ENCODE data around the gene PXMP4.

Gene PXMP4

GRCh38 chr20:33671573-33672288 lies 48.4 kb downstream of the PXMP4 start:
- Mint-ChIP-seq H3K4me3 (no peak overlapping the region), H3K4me1 (ENCODE audit: low read depth in 2 of 2) (peaks cover 29 to 31% of the 10 kb centered on the region in 2 donors), H3K27me3 (no peaks in the 10 kb centered on the region), H3K9me3 (no peaks in the 10 kb centered on the region), H3K27ac (peak overlapping the region in 1 of 2 donors; percentile 91), H3K36me3 (ENCODE audit: insufficient read depth) (peaks cover 6% of the 10 kb centered on the region)
- ATAC-seq (replicated peaks) (no peak), DNase-seq (no peak)

DNA sequence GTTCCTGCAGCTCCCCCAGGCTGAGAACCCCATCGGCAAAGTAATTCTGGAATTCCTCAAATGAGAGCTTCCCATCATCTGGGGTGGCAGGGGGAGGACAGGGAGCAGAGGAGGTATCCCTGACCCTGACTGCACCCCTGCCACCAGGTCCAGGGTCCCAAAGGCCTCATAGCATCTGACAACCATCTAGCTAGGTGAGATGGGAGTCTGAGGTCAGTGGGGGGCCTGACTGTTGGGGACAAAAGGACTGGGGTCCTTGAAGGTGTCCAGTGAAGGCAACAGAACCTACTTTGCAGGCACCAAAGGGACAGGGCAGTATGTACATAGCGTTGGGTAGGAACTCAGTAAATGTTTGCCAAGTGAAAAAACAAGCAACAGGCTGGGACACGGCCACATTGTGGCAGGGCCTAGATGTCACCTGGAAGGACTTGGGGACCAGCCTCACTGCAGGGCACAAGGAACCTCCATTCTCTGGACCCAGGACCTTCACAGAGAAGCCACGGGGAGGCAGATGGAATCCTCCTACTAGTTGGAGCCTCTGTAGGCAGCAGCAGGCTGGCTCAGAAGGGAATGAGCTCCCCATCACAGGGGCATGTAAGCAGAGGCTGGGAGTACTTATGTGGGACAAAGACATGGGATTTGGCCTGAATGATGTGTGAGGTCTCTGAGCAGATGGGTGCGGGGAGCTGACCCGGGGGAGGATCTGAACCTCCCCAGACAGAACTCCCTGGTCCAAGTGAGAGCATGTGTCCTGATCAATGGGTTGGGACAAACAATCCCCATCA lies 49.2 kb downstream of the PXMP4 start:
- Mint-ChIP-seq H3K4me1 (ENCODE audit: low read depth in 2 of 2) (peaks cover 33 to 38% of the 10 kb centered on the region in 2 donors), H3K36me3 (ENCODE audit: insufficient read depth) (peaks cover 10% of the 10 kb centered on the region), H3K27ac (peak overlapping the region; percentile 58 to 91), H3K9me3 (no peaks in the 10 kb centered on the region), H3K4me3 (no peak overlapping the region), H3K27me3 (no peaks in the 10 kb centered on the region)
- ATAC-seq (replicated peaks) (no peak), DNase-seq (no peak)

DNA sequence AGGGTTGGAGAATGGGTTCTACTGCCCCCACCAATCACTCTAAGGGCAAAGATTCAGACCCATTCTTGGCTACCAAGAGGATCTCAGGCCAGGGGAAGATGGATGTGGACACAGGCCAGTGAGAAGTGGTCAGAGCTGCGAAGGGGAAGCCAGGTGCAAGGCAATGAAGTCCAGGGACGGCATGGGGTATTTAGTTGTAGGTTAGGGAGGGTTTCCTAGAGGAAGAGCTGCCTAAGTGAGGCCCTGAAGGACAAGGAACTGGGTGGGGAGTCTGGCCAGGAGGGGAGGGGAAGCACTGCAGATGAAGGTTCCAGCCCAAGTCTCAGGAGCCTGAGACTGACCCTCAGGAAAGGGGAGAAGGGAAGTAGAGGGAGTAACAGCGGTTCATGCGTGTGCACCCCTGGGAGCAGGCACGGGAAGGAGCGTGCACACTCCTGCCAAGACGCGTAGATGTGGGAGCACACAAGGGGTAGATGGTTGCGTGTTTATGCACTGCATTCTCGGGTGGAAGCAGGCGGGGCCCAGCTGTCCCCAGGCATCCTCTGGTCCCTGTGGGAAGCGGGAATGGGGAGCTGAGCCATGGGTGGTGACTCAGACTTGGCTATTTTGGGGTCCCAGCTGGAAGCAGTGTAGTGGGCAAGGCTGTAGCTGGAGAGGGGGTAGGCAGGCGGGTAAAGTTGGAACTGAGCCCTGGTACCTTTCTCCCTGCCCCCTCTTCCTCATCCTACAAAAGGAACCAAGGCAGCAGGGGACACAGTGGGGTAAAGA lies 50.1 kb downstream of the PXMP4 start:
- Mint-ChIP-seq H3K27ac (peak overlapping the region in 1 of 2 donors; percentile 12), H3K36me3 (ENCODE audit: insufficient read depth) (peaks cover 10% of the 10 kb centered on the region), H3K9me3 (no peaks in the 10 kb centered on the region), H3K4me3 (no peak overlapping the region), H3K4me1 (ENCODE audit: low read depth in 2 of 2) (peaks cover 36 to 39% of the 10 kb centered on the region in 2 donors), H3K27me3 (no peaks in the 10 kb centered on the region)
- ATAC-seq (replicated peaks) (no peak), DNase-seq (no peak)

DNA sequence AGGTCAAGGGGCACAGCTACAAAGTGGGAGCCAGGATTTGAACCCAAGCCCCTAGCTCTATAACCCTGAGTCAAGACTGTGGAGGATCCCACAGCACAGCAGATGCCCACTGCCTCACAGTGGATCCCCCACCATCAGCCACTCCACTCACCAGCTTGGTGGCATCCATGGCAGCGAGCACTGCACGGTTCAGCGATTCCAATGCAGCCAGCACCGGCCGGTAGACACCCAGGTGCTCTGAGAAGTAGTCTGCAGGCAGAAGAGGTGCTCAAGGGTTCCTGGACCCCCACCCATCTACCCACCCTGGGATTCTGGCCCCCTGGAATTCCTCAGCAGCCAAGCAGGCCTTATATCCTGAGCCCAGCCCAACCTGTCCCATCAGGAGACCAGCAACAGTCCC lies 50.9 kb downstream of the PXMP4 start:
- no peaks in the 10 kb centered on the region for H3K27me3 Mint-ChIP-seq
- no peak overlapping the region for H3K27ac Mint-ChIP-seq
- peaks cover 41 to 44% of the 10 kb centered on the region in 2 donors for H3K4me1 Mint-ChIP-seq (ENCODE audit: low read depth in 2 of 2)
- DNase-seq (no peak), ATAC-seq (replicated peaks) (no peak)
- no peak overlapping the region for H3K4me3 Mint-ChIP-seq
- peaks cover 10% of the 10 kb centered on the region for H3K36me3 Mint-ChIP-seq (ENCODE audit: insufficient read depth)
- H3K9me3 Mint-ChIP-seq = no peaks in the 10 kb centered on the region

DNA sequence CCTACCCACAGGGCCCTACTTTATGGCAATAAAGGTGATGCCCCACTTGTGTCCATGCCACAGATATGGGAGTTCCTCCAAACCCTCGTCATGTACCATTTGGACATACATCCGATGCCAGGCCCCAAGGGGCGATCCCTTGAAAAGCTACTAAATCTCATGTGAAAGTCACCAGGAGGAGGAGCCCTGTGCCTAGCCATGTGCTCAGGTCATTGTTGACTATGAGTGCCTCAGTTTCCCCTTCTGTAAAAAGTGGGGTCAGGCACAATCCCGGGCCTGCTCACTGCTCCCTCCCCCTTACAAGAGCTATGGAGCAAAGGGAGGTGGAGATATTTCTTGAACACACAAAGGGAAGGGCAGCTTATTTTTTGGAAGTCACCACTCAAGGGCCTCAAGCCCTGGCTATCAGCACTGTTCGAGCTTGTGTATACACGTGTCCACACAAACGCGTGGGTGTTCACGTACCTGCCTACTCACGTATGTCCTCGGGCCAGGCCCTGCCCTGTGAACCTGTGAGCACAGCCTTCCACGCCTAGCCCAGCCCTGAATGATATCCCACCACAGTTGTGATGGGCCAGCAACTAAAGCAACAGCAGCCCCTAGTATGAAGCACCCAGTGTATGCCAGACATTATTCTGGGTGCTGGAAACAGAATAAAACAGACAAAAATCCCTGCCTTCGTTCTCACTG lies 51.5 kb downstream of the PXMP4 start:
- peaks cover 41 to 42% of the 10 kb centered on the region in 2 donors for H3K4me1 Mint-ChIP-seq (ENCODE audit: low read depth in 2 of 2)

GRCh38 chr20:33667676-33668465 lies 52.2 kb downstream of the PXMP4 start:
- peak overlapping the region; percentile 98 to 100 for H3K4me3 Mint-ChIP-seq
- DNase-seq = peak; percentile 72 to 82 (median 79)
- no peaks in the 10 kb centered on the region for H3K9me3 Mint-ChIP-seq
- no peaks in the 10 kb centered on the region for H3K27me3 Mint-ChIP-seq
- peaks cover 36 to 37% of the 10 kb centered on the region in 2 donors for H3K4me1 Mint-ChIP-seq (ENCODE audit: low read depth in 2 of 2)
- peaks cover 6% of the 10 kb centered on the region for H3K36me3 Mint-ChIP-seq (ENCODE audit: insufficient read depth)
- H3K27ac Mint-ChIP-seq = peak overlapping the region; percentile 82 to 95
- peak; percentile 59 for ATAC-seq (replicated peaks)

More for the DNA sequence above, 51.5 kb downstream of the PXMP4 start:
- DNase-seq (no peak), ATAC-seq (replicated peaks) (no peak)
- peaks cover 9% of the 10 kb centered on the region for H3K36me3 Mint-ChIP-seq (ENCODE audit: insufficient read depth)
- H3K27ac Mint-ChIP-seq = peak overlapping the region in 1 of 2 donors; percentile 82
- no peaks in the 10 kb centered on the region for H3K27me3 Mint-ChIP-seq
- H3K9me3 Mint-ChIP-seq = no peaks in the 10 kb centered on the region
- peak overlapping the region; percentile 98 to 100 for H3K4me3 Mint-ChIP-seq

DNA sequence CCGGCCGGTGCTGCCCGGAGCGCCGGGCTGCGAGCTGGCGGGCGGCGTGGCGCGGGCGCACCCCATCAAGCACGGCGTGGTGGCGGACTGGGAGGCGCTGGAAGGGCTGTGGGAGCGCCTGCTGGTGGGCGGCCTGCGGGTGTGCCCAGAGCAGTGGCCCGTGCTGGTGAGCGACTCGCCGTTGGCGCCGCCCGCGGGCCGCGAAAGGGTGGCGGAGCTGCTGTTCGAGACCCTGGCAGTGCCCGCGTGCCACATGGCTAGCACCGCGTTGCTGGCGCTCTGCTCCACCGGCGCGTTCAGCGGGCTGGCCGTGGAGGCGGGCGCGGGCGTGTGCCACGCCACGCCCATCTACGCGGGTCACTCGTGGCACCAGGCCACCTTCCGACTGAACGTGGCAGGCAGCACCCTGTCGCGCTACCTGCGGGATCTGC lies 52.9 kb downstream of the PXMP4 start:
- Mint-ChIP-seq H3K36me3 (ENCODE audit: insufficient read depth) (peaks cover 6% of the 10 kb centered on the region), H3K4me1 (ENCODE audit: low read depth in 2 of 2) (peaks cover 36 to 38% of the 10 kb centered on the region in 2 donors), H3K4me3 (peak overlapping the region; percentile 98 to 100), H3K27ac (peak overlapping the region; percentile 95), H3K27me3 (no peaks in the 10 kb centered on the region), H3K9me3 (no peaks in the 10 kb centered on the region)
- peak; percentile 29 to 40 (median 36) for DNase-seq
- ATAC-seq (replicated peaks) = peak; percentile 25

DNA sequence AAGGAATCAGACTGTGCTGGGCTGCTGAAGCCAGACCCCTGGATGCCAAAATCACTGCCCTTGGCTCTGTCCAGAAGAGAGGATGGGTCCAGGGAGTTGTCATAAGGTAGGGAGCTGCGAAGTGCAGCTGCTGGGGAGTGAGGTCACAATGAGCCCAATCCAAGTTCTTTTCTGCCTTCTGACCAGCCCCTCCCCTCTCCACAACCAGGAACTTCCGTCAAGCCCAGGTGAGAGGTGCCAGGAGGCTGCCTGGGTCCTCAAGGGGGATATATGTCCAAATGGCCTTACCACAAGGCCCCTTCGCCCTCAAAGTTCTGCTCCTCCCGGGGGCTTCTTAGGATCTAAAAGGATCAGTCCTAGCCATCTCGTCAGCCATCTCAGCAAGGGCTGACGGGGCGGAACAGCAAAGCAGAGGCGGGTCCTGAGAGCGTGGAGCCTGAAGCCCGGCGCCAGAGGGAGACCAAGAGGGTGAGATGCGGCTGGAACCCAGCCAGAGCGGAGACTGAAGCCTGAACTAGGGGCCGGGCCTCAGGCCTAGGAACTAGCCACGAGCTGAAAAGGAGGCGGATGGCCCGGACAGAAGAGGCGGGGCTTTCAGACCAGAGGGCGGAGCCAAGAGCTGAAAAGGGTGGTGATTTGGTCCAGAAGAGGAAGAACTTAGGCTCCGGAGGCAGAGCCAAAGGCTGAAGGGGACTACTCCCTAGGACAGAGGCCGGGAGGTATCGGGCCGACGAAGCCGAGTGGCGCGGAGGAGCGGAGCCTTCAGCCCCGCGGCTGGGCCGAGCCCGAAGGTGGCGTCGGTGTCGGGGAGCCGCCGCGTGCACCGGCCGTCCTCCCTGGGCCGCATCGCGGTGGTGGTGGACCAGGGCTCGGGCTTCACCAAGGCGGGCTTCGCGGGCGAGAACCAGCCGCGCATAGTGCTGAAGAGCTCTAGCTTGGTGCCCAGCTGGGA lies 53.5 kb downstream of the PXMP4 start, which contains the start of gene ACTL10:
Gene ACTL10, plus strand, starts transcription at position 651 of the 952 bp plus-strand sequence. CDS start 555 bp downstream, outside the sequence.
- Mint-ChIP-seq H3K27me3 (no peaks in the 10 kb centered on the region), H3K27ac (peak within 1 kb of the TSS; percentile 95), H3K4me3 (peak within 1 kb of the TSS; percentile 98 to 100), H3K4me1 (ENCODE audit: low read depth in 2 of 2) (peaks cover 32 to 35% of the 10 kb centered on the region in 2 donors), H3K9me3 (no peaks in the 10 kb centered on the region), H3K36me3 (ENCODE audit: insufficient read depth) (peaks cover 6% of the 10 kb centered on the region)
- ATAC-seq (replicated peaks) (peak; percentile 52), DNase-seq (peak; percentile 76 to 80 (median 80))

DNA sequence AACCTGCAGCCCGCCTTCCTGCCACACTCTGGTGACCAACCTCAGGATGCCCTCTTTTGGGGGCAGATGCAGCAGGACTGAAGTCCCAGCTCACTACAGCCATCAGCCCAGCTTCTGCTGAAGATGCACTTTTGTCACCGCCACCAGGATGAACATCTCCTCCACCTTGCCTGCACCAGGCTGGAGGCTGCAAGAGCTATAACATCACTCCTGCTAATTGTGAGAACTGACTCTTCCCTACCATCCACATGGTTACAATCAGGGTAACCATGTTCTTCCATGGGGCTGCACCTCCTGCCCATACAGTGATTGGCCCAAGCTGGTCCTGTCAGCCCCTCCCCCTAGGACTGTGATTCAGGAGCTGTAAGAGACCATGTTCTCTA lies 55.4 kb downstream of the PXMP4 start:
- no peak for DNase-seq
- Mint-ChIP-seq H3K27ac (peak overlapping the region; percentile 85 to 91), H3K9me3 (no peaks in the 10 kb centered on the region), H3K4me1 (ENCODE audit: low read depth in 2 of 2) (peaks cover 32 to 34% of the 10 kb centered on the region in 2 donors), H3K27me3 (no peaks in the 10 kb centered on the region), H3K36me3 (ENCODE audit: insufficient read depth) (peaks cover 6% of the 10 kb centered on the region), H3K4me3 (peak overlapping the region; percentile 71 to 98)
- no peak for ATAC-seq (replicated peaks)

DNA sequence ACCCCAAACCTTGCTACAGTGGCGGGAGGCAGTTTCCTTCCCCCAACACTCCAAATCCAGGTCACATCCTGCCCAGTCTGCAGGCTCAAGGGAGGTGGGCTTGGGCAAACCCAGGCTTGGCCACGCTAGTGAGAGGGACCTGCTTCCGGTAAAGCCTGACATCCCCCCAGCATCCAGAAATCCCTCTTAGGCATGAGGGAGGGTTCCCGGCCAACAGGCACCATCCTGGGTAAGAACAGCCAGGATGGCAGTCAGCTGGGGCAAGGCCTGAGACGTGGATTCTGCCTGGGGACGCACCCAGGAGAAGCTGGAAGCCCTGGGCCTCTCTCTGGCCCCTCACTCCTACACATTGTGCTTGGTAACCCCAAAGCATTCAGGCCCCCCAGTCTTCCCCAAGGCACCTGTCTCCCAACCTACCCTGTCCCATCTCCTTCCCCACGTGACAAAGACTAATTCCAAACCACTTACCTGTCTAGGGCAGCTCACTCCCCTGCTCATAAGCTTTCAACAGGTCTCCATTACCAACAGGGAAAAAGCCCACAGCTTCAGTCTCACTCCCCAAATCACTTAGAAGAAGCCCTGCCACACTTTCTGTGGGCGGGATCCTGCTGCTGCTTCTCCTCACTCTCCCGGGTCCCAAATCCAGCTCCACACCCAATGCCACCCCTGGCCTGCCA lies 55.9 kb downstream of the PXMP4 start:
- peak overlapping the region; percentile 85 to 91 for H3K27ac Mint-ChIP-seq

More for the DNA sequence above, 55.9 kb downstream of the PXMP4 start:
- ATAC-seq (replicated peaks) (no peak), DNase-seq (no peak)
- Mint-ChIP-seq H3K4me1 (ENCODE audit: low read depth in 2 of 2) (peaks cover 32 to 34% of the 10 kb centered on the region in 2 donors), H3K4me3 (peak overlapping the region; percentile 71 to 98), H3K27me3 (no peaks in the 10 kb centered on the region), H3K9me3 (no peaks in the 10 kb centered on the region), H3K36me3 (ENCODE audit: insufficient read depth) (peaks cover 6% of the 10 kb centered on the region)

Data from effector memory CD8-positive, alpha-beta T cell (primary cell).